Stimulated activated CD4-positive, alpha-beta T cell treated with anti-CD3 and anti-CD28 coated beads, Interleukin-4, amount 100 ng/mL, for 1 hour (primary cell): ENCODE measurements around the gene FOS.

Source experiments
- DNase-seq: peaks from one replicate; pipeline ENCODE4 v3.0.0-alpha.2; 2020

The FOS gene

GRCh38 chr14:75252254-75252837 lies 26.3 kb upstream of the FOS start:
- DNase-seq: no peak

GRCh38 chr14:75254381-75254822 lies 24.2 kb upstream of the FOS start:
- no peak for DNase-seq

GRCh38 chr14:75254901-75255584 lies 23.6 kb upstream of the FOS start:
- no peak for DNase-seq

GRCh38 chr14:75258079-75258802 lies 20.4 kb upstream of the FOS start:
- no peak for DNase-seq

- DNase-seq: peak; percentile 99
Measured at GRCh38 chr14:75258803-75259509, 19.7 kb upstream of the FOS start.

GRCh38 chr14:75259510-75259855 lies 19.1 kb upstream of the FOS start:
- DNase-seq: no peak

GRCh38 chr14:75260025-75260763 lies 18.4 kb upstream of the FOS start:
- no peak for DNase-seq

- DNase-seq: no peak
Measured at GRCh38 chr14:75261820-75262219, 16.8 kb upstream of the FOS start.

- DNase-seq: no peak
Measured at GRCh38 chr14:75262641-75263040, 16.0 kb upstream of the FOS start.

GRCh38 chr14:75264036-75264435 lies 14.6 kb upstream of the FOS start:
- DNase-seq: no peak

GRCh38 chr14:75267141-75267721 lies 11.4 kb upstream of the FOS start:
- no peak for DNase-seq

GRCh38 chr14:75268633-75269550 lies 9.7 kb upstream of the FOS start:
- DNase-seq: no peak

GRCh38 chr14:75271514-75271913 lies 7.1 kb upstream of the FOS start:
- DNase-seq: no peak

GRCh38 chr14:75273272-75274049 lies 5.2 kb upstream of the FOS start:
- no peak for DNase-seq

GRCh38 chr14:75274050-75274898 lies 4.4 kb upstream of the FOS start:
- no peak for DNase-seq

GRCh38 chr14:75274899-75275569 lies 3.6 kb upstream of the FOS start:
- DNase-seq: no peak

GRCh38 chr14:75275598-75275997 lies 3.0 kb upstream of the FOS start:
- no peak for DNase-seq

GRCh38 chr14:75277008-75277814 lies 1.4 kb upstream of the FOS start:
- peak; percentile 36 for DNase-seq
